Cardiac fibroblast (primary cell): ENCODE results near the gene FRMD3.

Source experiments
- DNase-seq, 2 donors: peaks; one replicate each; pipeline versions ENCODE4 v3.0.0 to v3.0.0-alpha.2; 2010; ENCODE audit warnings: low read depth in 2 of 2
- H3K4me3 ChIP-seq, 2 donors: replicated peaks in 1 of 2; 1 replicate in 1 of 2; 2 replicates in 1 of 2; pipeline ENCODE4 v1.5.1; 2011; ENCODE audit warnings: low read depth in 2 of 2, low read length in 2 of 2, mild to moderate bottlenecking in 2 of 2, moderate library complexity in 1 of 2
- CTCF ChIP-seq: IDR thresholded peaks from one replicate; pipeline ENCODE4 v1.5.1; 2011; ENCODE audit warnings: low read depth, mild to moderate bottlenecking, low read length, inconsistent platforms

The FRMD3 gene

GRCh38 chr9:83472221-83472665 is 66.0 kb downstream of the FRMD3 start:
- peak; percentile 19 to 96 for DNase-seq
- H3K4me3 ChIP-seq: no peak overlapping the region
- TF ChIP-seq CTCF: no peak

GRCh38 chr9:83471241-83471640 is 67.0 kb downstream of the FRMD3 start:
- no peak for TF ChIP-seq CTCF
- H3K4me3 ChIP-seq: no peak overlapping the region
- DNase-seq: peak; percentile 10 to 43

- DNase-seq: peak in 1 of 2 donors; percentile 76
- no peak overlapping the region for H3K4me3 ChIP-seq
- no peak for TF ChIP-seq CTCF
Observed at GRCh38 chr9:83469722-83470121, 68.5 kb downstream of the FRMD3 start.

GRCh38 chr9:83468821-83469220 is 69.4 kb downstream of the FRMD3 start:
- H3K4me3 ChIP-seq: no peak overlapping the region
- DNase-seq: no peak
- TF ChIP-seq CTCF: no peak

GRCh38 chr9:83466877-83467276 is 71.3 kb downstream of the FRMD3 start:
- peak in 1 of 2 donors; percentile 16 for DNase-seq
- H3K4me3 ChIP-seq: no peak overlapping the region
- TF ChIP-seq CTCF: no peak

GRCh38 chr9:83466351-83466750 is 71.8 kb downstream of the FRMD3 start:
- H3K4me3 ChIP-seq: no peak overlapping the region
- no peak for TF ChIP-seq CTCF
- DNase-seq: no peak

- no peak for DNase-seq
- no peak overlapping the region for H3K4me3 ChIP-seq
- TF ChIP-seq CTCF: no peak
Observed at GRCh38 chr9:83459830-83460229, 78.4 kb downstream of the FRMD3 start.
